ENCODE measurements around the gene ING1.

ING1 gene

GRCh38 chr13:110706570-110707372, 6.7 kb upstream of the ING1 start:
- H3K36me3 ChIP-seq (ENCODE audit: insufficient read depth, low read length) = peaks cover 24% of the 10 kb centered on the region
- no peaks in the 10 kb centered on the region for H3K9me2 ChIP-seq (ENCODE audit: low read depth, low read length)
- peak overlapping the region; percentile 92 for H3K4me3 ChIP-seq (ENCODE audit: low read depth, low read length, poor library complexity, severe bottlenecking)
- peaks cover 10% of the 10 kb centered on the region for H3F3A ChIP-seq (ENCODE audit: insufficient read depth, low read length)
- H3K79me2 ChIP-seq (ENCODE audit: insufficient read depth, low read length) = peaks cover 15% of the 10 kb centered on the region
- peak overlapping the region; percentile 93 for H3K4me2 ChIP-seq (ENCODE audit: low read length)
- H3K27ac ChIP-seq (ENCODE audit: low read depth, low read length, poor library complexity, severe bottlenecking) = peak overlapping the region; percentile 79
- no peak for TF ChIP-seq CTCF (IDR thresholded peaks at IDR 0.05; ENCODE audit: low read length)
- TF ChIP-seq EZH2 (IDR thresholded peaks at IDR 0.05; ENCODE audit: borderline replicate concordance, low read length) = no peak
- H4K20me1 ChIP-seq (ENCODE audit: insufficient read depth, low read length) = no peaks in the 10 kb centered on the region
- H2AFZ ChIP-seq (ENCODE audit: low read length) = no peak overlapping the region
- H3K9ac ChIP-seq (ENCODE audit: low read length) = peak overlapping the region; percentile 52; the same call in 1 of the 2 replicates
- H3K27me3 ChIP-seq (ENCODE audit: insufficient read depth, low read length) = no peaks in the 10 kb centered on the region
- no peaks in the 10 kb centered on the region for H3K9me3 ChIP-seq (ENCODE audit: low read length)
- H3K4me1 ChIP-seq (ENCODE audit: insufficient read depth, low read length, severe bottlenecking) = peaks cover 54% of the 10 kb centered on the region

GRCh38 chr13:110712081-110712848, 1.2 kb upstream of the ING1 start:
- Histone ChIP-seq H3K4me2 (ENCODE audit: low read length) (peak overlapping the region; percentile 86), H3K79me2 (ENCODE audit: insufficient read depth, low read length) (peaks cover 20% of the 10 kb centered on the region), H3K4me1 (ENCODE audit: insufficient read depth, low read length, severe bottlenecking) (peaks cover 31% of the 10 kb centered on the region), H2AFZ (ENCODE audit: low read length) (no peak overlapping the region), H3K9me2 (ENCODE audit: low read depth, low read length) (no peaks in the 10 kb centered on the region), H4K20me1 (ENCODE audit: insufficient read depth, low read length) (peaks cover 5% of the 10 kb centered on the region; the same call in 1 of the 2 replicates), H3K9me3 (ENCODE audit: low read length) (no peaks in the 10 kb centered on the region), H3K4me3 (ENCODE audit: low read depth, low read length, poor library complexity, severe bottlenecking) (peak overlapping the region; percentile 78), H3K27ac (ENCODE audit: low read depth, low read length, poor library complexity, severe bottlenecking) (peak overlapping the region; percentile 96), H3K9ac (ENCODE audit: low read length) (peak overlapping the region; percentile 90), H3K36me3 (ENCODE audit: insufficient read depth, low read length) (no peaks in the 10 kb centered on the region; the same call in 1 of the 2 replicates), H3F3A (ENCODE audit: insufficient read depth, low read length) (peaks cover 10% of the 10 kb centered on the region), H3K27me3 (ENCODE audit: insufficient read depth, low read length) (no peaks in the 10 kb centered on the region)
- no peak for TF ChIP-seq CTCF (IDR thresholded peaks at IDR 0.05; ENCODE audit: low read length)
- no peak for TF ChIP-seq EZH2 (IDR thresholded peaks at IDR 0.05; ENCODE audit: borderline replicate concordance, low read length)

- Histone ChIP-seq H3K27ac (ENCODE audit: low read depth, low read length, poor library complexity, severe bottlenecking) (peak overlapping the region; percentile 96), H3K4me1 (ENCODE audit: insufficient read depth, low read length, severe bottlenecking) (peaks cover 31% of the 10 kb centered on the region), H3K36me3 (ENCODE audit: insufficient read depth, low read length) (no peaks in the 10 kb centered on the region; the same call in 1 of the 2 replicates), H3K9ac (ENCODE audit: low read length) (peak overlapping the region; percentile 88), H3K79me2 (ENCODE audit: insufficient read depth, low read length) (peaks cover 28% of the 10 kb centered on the region), H3K4me3 (ENCODE audit: low read depth, low read length, poor library complexity, severe bottlenecking) (peak overlapping the region; percentile 78), H4K20me1 (ENCODE audit: insufficient read depth, low read length) (peaks cover 8% of the 10 kb centered on the region; the same call in 1 of the 2 replicates), H2AFZ (ENCODE audit: low read length) (no peak overlapping the region), H3K4me2 (ENCODE audit: low read length) (peak overlapping the region; percentile 86), H3K27me3 (ENCODE audit: insufficient read depth, low read length) (no peaks in the 10 kb centered on the region), H3F3A (ENCODE audit: insufficient read depth, low read length) (peaks cover 3% of the 10 kb centered on the region), H3K9me2 (ENCODE audit: low read depth, low read length) (no peaks in the 10 kb centered on the region), H3K9me3 (ENCODE audit: low read length) (no peaks in the 10 kb centered on the region)
- TF ChIP-seq EZH2 (IDR thresholded peaks at IDR 0.05; ENCODE audit: borderline replicate concordance, low read length) = no peak
- TF ChIP-seq CTCF (IDR thresholded peaks at IDR 0.05; ENCODE audit: low read length) = no peak
Observed at GRCh38 chr13:110712849-110713641, 455 bp upstream of the ING1 start.

All from OCI-LY1 (cell line).